ENCODE measurements around the gene ABHD11.

The ABHD11 gene

DNA sequence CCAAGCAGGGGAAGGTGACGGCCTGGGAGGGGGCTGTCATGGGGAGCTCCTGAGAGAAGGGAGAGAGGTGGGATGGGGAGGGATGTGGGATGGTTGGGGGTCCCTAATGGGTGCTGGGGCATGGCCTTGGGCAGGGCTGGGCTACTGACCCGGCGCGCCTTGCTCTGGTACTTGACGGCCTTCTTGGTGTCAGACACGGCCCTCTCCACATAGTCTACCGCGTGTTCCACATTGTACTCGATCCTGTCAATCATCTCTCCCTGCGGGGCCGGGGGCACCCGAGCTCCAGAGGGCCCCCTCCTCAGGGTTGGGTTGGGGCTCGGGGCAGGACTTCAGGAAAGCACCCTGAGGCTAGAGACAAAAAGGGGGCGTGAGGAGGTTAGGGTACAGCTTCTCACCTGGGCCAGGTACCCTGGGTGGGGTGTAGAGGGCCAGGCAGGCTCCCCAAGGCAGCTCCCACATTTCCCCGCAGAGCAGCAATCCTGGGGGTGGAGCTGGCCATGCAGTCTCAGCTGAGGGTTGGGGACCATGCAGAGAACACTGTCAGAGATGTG is 37.9 kb downstream of the ABHD11 start:
- no peak for DNase-seq

DNA sequence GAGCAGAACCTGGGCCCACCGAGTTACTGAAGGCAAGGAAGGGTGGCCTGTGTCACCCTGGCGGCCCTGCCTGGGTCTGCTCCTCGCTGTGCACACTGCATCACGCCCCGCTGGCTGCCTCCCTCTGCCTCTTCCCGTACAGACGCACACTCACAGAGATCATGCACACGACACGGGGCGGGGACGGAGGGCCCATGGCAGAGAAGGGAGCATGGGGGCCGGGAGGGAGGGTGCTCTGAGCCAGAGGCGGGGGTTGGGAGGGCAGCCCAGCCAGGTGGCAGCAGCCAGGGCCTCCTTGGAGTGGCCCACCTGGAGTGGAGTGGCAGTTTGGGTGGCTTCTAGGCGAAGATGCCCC is 38.6 kb downstream of the ABHD11 start:
- DNase-seq = no peak

DNA sequence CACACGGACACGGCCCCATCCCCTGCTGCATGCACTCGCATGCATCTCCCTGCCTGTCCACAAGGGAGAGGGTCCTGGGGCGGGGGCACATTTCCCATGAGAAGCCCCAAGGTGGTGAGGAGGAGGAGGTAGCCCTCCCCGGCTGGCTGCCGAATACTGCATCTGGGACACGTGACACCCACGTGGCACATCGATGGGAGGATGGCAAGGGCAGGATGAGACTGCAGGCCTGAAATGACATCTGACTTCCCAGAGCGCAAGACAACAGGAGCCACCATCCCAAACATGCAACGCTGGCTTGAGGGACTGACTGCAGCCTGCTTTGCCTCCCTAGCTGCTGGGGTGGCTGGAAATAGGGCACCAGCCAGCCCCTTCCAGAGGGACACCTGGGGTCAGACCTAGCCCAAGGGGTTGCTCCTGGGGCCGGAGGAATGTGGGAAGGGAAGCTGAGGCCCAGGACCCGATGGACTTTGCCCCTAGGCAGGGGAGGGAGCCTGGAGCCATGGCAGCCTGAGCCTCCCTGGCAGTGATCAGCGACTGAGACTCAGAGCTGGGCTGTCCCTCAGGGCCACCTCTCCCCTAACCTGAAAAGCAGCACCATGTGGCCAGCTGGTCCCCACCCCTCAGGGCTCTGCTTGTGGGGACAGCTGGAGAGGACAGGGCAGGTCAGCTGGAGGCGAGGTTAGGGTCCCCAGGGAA is 39.1 kb downstream of the ABHD11 start:
- DNase-seq = no peak

DNA sequence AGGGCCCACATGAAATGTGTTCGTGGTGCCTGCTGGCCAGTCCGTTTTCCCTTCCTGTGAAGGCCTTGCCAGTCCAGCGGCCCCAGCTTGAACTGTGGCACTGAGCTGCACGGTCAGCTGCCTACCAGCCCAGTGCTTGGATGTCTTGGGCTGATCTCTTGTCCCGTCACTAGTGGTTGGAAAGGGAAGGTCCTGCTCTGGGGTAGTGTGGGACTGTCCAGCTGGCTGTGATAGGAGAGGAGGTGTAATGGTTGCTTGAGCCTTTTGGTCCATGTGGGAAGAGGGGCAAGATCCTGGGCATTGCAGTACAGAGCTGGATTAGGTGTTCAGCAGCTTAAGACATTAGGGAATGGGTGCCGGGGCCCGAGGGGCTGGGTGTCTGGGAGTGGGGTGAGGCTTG is 40.2 kb downstream of the ABHD11 start:
- no peak for DNase-seq

DNA sequence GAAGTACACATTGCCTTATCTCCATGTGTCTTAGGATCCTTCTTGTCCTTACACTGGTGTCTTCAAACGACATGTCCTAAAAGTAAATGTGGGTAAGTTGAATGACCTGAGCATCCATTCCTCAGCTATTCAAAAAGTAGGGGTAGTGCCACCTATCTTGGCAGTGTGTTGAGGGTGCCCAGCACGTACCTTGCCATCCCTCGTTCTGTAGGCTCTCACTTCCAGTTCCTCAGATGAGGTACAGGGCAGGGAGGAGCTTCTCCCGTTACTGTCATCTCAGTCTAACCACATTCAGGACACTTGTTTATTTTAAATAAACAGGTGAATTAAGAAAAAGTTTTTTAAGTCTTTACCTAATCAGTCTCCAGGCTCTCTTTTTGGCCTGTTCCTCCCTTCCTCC is 42.2 kb downstream of the ABHD11 start:
- DNase-seq = no peak

DNA sequence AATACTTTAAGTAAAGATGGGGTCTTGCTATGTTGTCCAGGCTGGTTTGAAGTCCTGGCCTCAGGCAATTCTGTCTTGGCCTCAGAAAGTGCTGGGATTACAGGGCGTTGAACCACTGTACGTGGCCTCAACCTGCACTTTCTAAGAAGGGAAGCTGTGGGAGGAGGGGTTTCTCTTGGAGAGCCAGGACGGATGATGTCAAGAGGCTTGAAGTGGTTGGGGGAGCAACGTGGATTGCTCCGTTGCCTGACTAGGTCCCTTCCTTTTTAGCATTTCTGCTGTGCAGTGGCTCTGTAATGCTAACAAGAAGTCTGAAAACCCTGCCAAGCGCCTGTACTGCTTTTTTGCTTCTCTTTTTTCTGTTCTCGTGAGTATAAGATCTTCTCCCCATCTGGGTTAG is 48.0 kb downstream of the ABHD11 start:
- DNase-seq = no peak

DNA sequence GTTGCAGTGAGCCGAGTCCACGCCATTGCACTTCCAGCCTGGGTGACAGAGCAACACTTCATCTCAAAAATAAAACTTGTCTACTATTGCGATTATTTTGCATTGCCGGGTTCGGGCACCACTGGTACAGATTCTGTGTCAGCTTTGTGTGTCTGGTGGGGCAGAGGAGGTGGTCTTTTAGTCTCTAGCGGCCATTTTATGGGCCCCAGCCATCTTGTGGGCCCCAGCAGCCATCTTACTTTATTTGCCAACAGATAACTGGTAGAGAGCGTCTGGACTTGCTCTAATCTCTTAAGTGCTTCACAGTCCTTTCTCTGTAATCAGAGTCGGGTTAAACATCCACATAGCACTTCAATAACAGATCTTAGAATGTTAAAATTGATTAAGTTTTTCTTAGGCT is 50.3 kb downstream of the ABHD11 start:
- DNase-seq = no peak

All from activated CD8-positive, alpha-beta memory T cell treated with anti-CD3 and anti-CD28 coated beads for 24 hours (primary cell).